SK-N-SH treated with all-trans-retinoic acid at 6 μM for 48 hours (cell line): ENCODE measurements around the gene CRMP1.

ENCODE experiments used
- ATAC-seq: fragments of 200-7000 bp; cut with Tn5 transposase; 3 replicates; pipeline ENCODE4 v1.9.1; 2020; ENCODE audit warnings: mild to moderate bottlenecking, moderate library complexity
- ARNTL ChIP-seq: fragments of 450-650 bp; formaldehyde crosslinking; IDR thresholded peaks from 2 replicates; pipeline ENCODE4 v1.5.0; 2020; ENCODE audit warnings: low read depth, mild to moderate bottlenecking, moderate library complexity, borderline replicate concordance
- BACH2 ChIP-seq: fragments of 250-450 bp; sonication (Bioruptor Pico); IDR thresholded peaks from 2 replicates; pipeline ENCODE4 v1.9.0; 2021; ENCODE audit warnings: mild to moderate bottlenecking, borderline replicate concordance
- CSDC2 ChIP-seq: fragments of 250-450 bp; sonication (Bioruptor Pico); IDR thresholded peaks from 2 replicates; pipeline ENCODE4 v1.5.0; 2020; ENCODE audit warnings: mild to moderate bottlenecking, moderate library complexity
- ESRRG ChIP-seq: fragments of 250-450 bp; sonication (Bioruptor Pico); IDR thresholded peaks from 2 replicates; pipeline ENCODE4 v1.6.1; 2021; ENCODE audit warnings: mild to moderate bottlenecking
- GLIS3 ChIP-seq: fragments of 250-450 bp; sonication (Bioruptor Pico); IDR thresholded peaks from 2 replicates; pipeline ENCODE4 v1.5.0; 2020; ENCODE audit warnings: mild to moderate bottlenecking, moderate library complexity
- PPARA ChIP-seq: fragments of 250-450 bp; sonication (Bioruptor Pico); IDR thresholded peaks from 2 replicates; pipeline ENCODE4 v1.5.0; 2020; ENCODE audit warnings: mild to moderate bottlenecking, borderline replicate concordance
- RARB ChIP-seq: fragments of 250-450 bp; sonication (Bioruptor Pico); IDR thresholded peaks from 2 replicates; pipeline ENCODE4 v1.8.0; 2021; ENCODE audit warnings: mild to moderate bottlenecking, moderate library complexity
- SNAI2 ChIP-seq: fragments of 250-450 bp; sonication (Bioruptor Pico); IDR thresholded peaks from 2 replicates; pipeline ENCODE4 v1.5.0; 2020; ENCODE audit warnings: mild to moderate bottlenecking, moderate library complexity
- TCF4 ChIP-seq: fragments of 250-450 bp; sonication (Bioruptor Pico); IDR thresholded peaks from 2 replicates; pipeline ENCODE4 v1.8.0; 2021; ENCODE audit warnings: mild to moderate bottlenecking, moderate library complexity, borderline replicate concordance
- TOX ChIP-seq: fragments of 250-450 bp; sonication (Bioruptor Pico); IDR thresholded peaks from 2 replicates; pipeline ENCODE4 v1.8.0; 2021; ENCODE audit warnings: mild to moderate bottlenecking, moderate library complexity, borderline replicate concordance
- ZFP3 ChIP-seq: fragments of 250-450 bp; sonication (Bioruptor Pico); IDR thresholded peaks from 2 replicates; pipeline ENCODE4 v1.5.0; 2020; ENCODE audit warnings: mild to moderate bottlenecking, moderate library complexity
- ZFP30 ChIP-seq: fragments of 450-650 bp; formaldehyde crosslinking; IDR thresholded peaks from 2 replicates; pipeline ENCODE4 v1.5.0; 2022; ENCODE audit warnings: mild to moderate bottlenecking, moderate library complexity
- ZNF565 ChIP-seq: fragments of 450-650 bp; formaldehyde crosslinking; conservative IDR thresholded peaks from 2 replicates; pipeline ENCODE4 v1.5.0; 2020; ENCODE audit warnings: low read depth, mild to moderate bottlenecking, moderate library complexity
- ZNF70 ChIP-seq: fragments of 450-650 bp; formaldehyde crosslinking; IDR thresholded peaks from 2 replicates; pipeline ENCODE4 v1.5.0; 2020; ENCODE audit warnings: mild to moderate bottlenecking, moderate library complexity
- ZNF8 ChIP-seq: fragments of 450-650 bp; formaldehyde crosslinking; IDR thresholded peaks from 2 replicates; pipeline ENCODE4 v1.5.0; 2020; ENCODE audit warnings: mild to moderate bottlenecking, moderate library complexity
- TF ChIP-seq, protein P1 (sequence below): fragments of 250-450 bp; sonication (Bioruptor Pico); IDR thresholded peaks from 2 replicates; pipeline ENCODE4 v1.5.1; 2020; ENCODE audit warnings: low read depth, mild to moderate bottlenecking, moderate library complexity
- TF ChIP-seq, protein P2 (sequence below): fragments of 250-450 bp; sonication (Bioruptor Pico); IDR thresholded peaks from 2 replicates; pipeline ENCODE4 v1.8.0; 2020; ENCODE audit warnings: mild to moderate bottlenecking, moderate library complexity, borderline replicate concordance
- TF ChIP-seq, protein P3 (sequence below): fragments of 250-450 bp; sonication (Bioruptor Pico); IDR thresholded peaks from 2 replicates; pipeline ENCODE4 v1.5.1; 2021; ENCODE audit warnings: mild to moderate bottlenecking, moderate library complexity
- TF ChIP-seq, protein P4 (sequence below): fragments of 250-450 bp; sonication (Bioruptor Pico); IDR thresholded peaks from 2 replicates; pipeline ENCODE4 v1.5.0; 2020; ENCODE audit warnings: mild to moderate bottlenecking, moderate library complexity

The CRMP1 gene

DNA sequence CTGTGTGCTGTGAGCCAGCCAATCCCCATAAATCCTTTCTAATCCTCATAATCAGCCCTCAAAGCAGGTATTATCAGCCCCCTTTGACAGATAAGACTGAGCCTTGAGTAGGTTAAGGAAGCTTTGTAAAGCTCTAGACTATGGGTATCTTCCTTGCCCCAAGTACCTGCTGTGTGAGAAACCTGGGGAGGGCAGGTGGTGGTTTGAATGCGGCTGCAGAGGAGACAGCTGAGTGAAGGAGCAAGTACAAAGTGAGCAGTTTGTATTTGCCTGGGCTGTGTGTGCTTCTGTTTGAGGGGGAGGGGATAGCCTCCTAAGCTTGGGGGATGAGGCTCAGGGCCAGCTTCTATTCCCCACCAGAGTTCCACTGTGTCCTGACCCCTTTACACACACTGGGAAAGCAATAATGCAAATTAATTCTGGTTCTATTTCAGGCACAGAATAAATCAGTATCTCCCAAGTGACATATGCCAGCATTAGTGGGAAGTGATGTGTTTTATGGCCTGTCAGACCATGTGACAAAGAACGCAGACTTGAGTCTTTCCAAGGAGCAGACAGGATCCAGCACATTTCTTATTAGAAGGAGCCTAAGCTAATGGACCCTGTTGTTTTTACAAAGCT, 118.4 kb downstream of the CRMP1 start (continued):
- TF ChIP-seq GLIS3 (CRISPR knock-in tag) (no peak), SNAI2 (CRISPR knock-in tag) (no peak)
- TF ChIP-seq, all 23 proteins: peak for 0

DNA sequence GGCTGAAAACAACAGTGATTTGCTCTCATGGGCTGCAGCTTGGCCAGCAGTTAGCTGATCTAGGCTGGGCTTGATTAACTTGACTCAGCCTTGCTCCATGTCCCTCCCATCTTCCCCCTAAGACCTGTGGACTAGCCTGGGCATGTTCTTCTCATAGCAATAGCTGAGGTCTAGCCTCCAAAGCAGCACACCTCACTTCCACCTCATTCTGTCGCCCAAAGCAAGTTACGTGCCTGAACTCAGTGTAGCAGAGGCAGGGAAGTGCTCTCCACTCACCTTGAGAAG, 119.7 kb downstream of the CRMP1 start:
- TF ChIP-seq ARNTL (CRISPR knock-in tag) (no peak), TOX (CRISPR knock-in tag) (no peak), GLIS3 (CRISPR knock-in tag) (no peak), ESRRG (CRISPR knock-in tag) (no peak), SNAI2 (CRISPR knock-in tag) (no peak), ZFP30 (CRISPR knock-in tag) (no peak)
- TF ChIP-seq, protein P1, sequence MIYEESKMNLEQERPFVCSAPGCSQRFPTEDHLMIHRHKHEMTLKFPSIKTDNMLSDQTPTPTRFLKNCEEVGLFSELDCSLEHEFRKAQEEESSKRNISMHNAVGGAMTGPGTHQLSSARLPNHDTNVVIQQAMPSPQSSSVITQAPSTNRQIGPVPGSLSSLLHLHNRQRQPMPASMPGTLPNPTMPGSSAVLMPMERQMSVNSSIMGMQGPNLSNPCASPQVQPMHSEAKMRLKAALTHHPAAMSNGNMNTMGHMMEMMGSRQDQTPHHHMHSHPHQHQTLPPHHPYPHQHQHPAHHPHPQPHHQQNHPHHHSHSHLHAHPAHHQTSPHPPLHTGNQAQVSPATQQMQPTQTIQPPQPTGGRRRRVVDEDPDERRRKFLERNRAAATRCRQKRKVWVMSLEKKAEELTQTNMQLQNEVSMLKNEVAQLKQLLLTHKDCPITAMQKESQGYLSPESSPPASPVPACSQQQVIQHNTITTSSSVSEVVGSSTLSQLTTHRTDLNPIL (CRISPR knock-in tag), result no peak

DNA sequence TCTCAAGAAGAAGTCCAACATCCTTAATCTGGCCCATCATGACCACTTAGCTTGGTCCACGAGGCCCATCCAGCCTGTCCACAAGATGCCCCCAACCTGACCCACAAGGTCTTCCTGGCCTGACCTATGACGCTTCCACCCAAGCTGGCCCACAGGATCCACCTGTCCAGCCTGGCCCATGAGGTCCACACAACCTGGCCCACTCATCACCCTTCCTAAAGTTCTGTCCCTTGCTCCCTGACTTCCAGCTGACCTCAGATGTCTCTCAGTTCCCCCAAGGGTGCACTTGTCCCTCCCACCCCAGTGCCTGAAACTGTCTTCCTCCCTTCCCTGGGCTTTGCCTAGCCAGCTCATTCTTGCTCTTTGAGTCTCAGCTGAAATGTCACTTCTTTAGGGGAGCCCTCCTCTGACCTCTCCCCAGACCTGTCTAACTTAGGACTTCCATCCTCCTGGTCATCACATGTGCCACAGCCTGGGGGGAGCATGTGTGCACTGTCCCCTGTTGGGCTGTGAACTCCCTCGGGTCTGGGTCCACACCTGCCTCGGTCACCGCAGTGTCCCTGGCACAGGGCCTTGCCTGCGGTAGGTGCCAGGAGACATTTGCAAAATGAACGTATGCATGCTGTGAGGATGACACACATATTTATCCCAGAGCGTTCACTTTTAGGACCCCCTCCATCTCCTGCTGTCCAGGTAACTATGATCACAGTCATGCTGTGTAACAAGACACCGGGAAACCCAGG, 120.2 kb downstream of the CRMP1 start:
- ATAC-seq, result no peak
- TF ChIP-seq, protein P2, sequence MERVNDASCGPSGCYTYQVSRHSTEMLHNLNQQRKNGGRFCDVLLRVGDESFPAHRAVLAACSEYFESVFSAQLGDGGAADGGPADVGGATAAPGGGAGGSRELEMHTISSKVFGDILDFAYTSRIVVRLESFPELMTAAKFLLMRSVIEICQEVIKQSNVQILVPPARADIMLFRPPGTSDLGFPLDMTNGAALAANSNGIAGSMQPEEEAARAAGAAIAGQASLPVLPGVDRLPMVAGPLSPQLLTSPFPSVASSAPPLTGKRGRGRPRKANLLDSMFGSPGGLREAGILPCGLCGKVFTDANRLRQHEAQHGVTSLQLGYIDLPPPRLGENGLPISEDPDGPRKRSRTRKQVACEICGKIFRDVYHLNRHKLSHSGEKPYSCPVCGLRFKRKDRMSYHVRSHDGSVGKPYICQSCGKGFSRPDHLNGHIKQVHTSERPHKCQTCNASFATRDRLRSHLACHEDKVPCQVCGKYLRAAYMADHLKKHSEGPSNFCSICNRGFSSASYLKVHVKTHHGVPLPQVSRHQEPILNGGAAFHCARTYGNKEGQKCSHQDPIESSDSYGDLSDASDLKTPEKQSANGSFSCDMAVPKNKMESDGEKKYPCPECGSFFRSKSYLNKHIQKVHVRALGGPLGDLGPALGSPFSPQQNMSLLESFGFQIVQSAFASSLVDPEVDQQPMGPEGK (CRISPR knock-in tag), result no peak
- TF ChIP-seq SNAI2 (CRISPR knock-in tag), result no peak
- TF ChIP-seq CSDC2 (CRISPR knock-in tag), result no peak
- no peak for TF ChIP-seq ZNF70 (CRISPR knock-in tag)
- TF ChIP-seq GLIS3 (CRISPR knock-in tag), result no peak
- TF ChIP-seq ZNF565 (CRISPR knock-in tag), result no peak
- TF ChIP-seq PPARA (CRISPR knock-in tag), result no peak
- TF ChIP-seq RARB (CRISPR knock-in tag), result no peak
- no peak for TF ChIP-seq BACH2
- no peak for TF ChIP-seq ESRRG (CRISPR knock-in tag)
- TF ChIP-seq ZNF8 (CRISPR knock-in tag), result no peak
- TF ChIP-seq, protein P3, sequence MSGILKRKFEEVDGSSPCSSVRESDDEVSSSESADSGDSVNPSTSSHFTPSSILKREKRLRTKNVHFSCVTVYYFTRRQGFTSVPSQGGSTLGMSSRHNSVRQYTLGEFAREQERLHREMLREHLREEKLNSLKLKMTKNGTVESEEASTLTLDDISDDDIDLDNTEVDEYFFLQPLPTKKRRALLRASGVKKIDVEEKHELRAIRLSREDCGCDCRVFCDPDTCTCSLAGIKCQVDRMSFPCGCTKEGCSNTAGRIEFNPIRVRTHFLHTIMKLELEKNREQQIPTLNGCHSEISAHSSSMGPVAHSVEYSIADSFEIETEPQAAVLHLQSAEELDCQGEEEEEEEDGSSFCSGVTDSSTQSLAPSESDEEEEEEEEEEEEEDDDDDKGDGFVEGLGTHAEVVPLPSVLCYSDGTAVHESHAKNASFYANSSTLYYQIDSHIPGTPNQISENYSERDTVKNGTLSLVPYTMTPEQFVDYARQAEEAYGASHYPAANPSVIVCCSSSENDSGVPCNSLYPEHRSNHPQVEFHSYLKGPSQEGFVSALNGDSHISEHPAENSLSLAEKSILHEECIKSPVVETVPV (CRISPR knock-in tag), result no peak
- TF ChIP-seq ZFP30 (CRISPR knock-in tag), result no peak
- TF ChIP-seq, protein P1 (CRISPR knock-in tag), result no peak
- TF ChIP-seq ZFP3 (CRISPR knock-in tag), result no peak
- no peak for TF ChIP-seq TCF4 (CRISPR knock-in tag)
- TF ChIP-seq, protein P4, sequence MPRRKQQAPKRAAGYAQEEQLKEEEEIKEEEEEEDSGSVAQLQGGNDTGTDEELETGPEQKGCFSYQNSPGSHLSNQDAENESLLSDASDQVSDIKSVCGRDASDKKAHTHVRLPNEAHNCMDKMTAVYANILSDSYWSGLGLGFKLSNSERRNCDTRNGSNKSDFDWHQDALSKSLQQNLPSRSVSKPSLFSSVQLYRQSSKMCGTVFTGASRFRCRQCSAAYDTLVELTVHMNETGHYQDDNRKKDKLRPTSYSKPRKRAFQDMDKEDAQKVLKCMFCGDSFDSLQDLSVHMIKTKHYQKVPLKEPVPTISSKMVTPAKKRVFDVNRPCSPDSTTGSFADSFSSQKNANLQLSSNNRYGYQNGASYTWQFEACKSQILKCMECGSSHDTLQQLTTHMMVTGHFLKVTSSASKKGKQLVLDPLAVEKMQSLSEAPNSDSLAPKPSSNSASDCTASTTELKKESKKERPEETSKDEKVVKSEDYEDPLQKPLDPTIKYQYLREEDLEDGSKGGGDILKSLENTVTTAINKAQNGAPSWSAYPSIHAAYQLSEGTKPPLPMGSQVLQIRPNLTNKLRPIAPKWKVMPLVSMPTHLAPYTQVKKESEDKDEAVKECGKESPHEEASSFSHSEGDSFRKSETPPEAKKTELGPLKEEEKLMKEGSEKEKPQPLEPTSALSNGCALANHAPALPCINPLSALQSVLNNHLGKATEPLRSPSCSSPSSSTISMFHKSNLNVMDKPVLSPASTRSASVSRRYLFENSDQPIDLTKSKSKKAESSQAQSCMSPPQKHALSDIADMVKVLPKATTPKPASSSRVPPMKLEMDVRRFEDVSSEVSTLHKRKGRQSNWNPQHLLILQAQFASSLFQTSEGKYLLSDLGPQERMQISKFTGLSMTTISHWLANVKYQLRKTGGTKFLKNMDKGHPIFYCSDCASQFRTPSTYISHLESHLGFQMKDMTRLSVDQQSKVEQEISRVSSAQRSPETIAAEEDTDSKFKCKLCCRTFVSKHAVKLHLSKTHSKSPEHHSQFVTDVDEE (CRISPR knock-in tag), result no peak

More for the DNA sequence above, 119.7 kb downstream of the CRMP1 start:
- peak; percentile 64 for ATAC-seq
